NCI-H1436 (cell line): ENCODE results near the gene FAT3.

ENCODE experiments used
- DNase-seq: peaks from one replicate; lab custom pipeline; 2025; lab: John Stamatoyannopoulos, UW

FAT3 gene

GRCh38 chr11:92224407-92225124 is at the start of gene FAT3:
TSS of gene FAT3 (plus strand) at chr11:92224818. CDS start at chr11:92352113, 127,295 bp downstream.
- no peak for DNase-seq

GRCh38 chr11:92179017-92179670 is 45.5 kb upstream of the FAT3 start:
- no peak for DNase-seq

DNA sequence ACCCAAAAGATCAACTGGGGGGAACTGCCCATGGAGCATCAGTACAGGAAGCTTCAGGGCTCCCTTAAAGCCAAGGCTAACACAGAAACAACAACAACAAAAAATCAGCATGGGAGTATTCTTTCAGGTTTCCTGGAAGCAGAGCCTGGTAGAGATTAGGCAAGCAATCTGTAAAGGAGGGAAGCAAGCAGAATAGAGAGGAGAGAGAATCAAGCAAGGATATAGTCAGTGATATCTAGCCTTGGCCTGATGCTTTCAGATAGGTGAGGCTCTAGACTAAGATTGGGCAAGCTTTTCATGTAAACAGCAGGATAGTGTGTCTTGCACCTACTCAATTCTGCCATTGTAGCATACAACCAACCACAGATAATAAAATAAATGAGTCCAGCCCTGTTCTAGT is 44.4 kb upstream of the FAT3 start:
- no peak for DNase-seq

GRCh38 chr11:92180664-92181251 is 43.9 kb upstream of the FAT3 start:
- no peak for DNase-seq

DNA sequence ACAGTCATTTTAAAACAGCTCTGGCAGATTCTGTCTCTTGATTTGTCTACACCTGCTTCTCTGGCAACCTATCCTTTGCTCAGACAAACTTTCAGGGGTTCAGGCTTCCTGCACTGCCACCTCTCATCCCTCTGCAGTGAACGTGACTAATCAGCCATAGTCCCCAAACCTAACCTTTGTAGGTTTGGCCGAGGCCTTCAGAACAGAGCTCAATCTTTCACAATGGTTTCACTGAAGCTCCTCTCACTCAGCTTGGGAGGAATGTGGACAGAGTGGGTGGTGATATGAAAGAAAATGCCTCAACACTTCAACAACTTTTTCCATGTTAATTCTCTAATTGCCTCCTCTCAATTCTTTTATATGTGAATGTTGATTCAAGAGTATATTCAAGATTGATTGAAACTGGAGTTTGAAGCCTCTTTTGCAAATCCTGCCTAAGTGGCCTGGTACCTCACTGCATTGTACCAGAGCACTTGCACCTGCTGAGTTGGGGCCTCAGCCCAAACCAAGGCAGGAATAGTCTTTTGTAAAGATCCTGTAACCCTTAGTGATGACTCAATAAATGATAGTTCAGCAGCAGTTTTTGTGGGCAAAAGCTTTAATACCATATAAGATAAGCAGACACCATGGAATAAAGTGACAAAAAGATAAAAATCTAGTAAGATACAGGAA is 33.9 kb upstream of the FAT3 start:
- DNase-seq = no peak

- DNase-seq = no peak
These were observed 32.5 kb upstream of the FAT3 start for GRCh38 chr11:92192141-92192540.

DNA sequence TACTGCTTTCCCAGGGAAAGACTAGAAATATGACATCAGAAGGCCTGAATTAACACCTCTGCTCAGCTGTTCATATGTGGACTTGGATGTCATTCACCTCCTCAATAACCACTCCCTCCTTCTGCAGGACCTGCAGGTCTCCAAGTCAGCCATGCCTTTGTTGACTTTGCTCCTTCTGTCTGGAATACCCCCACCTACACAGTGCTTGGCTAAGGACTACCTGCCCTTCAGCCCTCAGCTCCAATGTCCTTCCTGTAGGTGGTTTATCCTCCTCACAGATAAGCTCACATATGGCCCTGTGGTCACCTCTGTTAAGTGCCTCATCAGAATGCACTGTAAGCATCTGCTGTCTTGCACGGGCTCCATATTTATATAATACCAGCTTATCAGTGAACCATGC is 26.4 kb upstream of the FAT3 start:
- DNase-seq = no peak

- DNase-seq = no peak
These were observed 24.6 kb upstream of the FAT3 start for GRCh38 chr11:92199991-92200390.

- DNase-seq = no peak
These were observed 19.9 kb upstream of the FAT3 start for GRCh38 chr11:92204731-92205130.

GRCh38 chr11:92206441-92206840 is 18.2 kb upstream of the FAT3 start:
- DNase-seq = no peak

DNA sequence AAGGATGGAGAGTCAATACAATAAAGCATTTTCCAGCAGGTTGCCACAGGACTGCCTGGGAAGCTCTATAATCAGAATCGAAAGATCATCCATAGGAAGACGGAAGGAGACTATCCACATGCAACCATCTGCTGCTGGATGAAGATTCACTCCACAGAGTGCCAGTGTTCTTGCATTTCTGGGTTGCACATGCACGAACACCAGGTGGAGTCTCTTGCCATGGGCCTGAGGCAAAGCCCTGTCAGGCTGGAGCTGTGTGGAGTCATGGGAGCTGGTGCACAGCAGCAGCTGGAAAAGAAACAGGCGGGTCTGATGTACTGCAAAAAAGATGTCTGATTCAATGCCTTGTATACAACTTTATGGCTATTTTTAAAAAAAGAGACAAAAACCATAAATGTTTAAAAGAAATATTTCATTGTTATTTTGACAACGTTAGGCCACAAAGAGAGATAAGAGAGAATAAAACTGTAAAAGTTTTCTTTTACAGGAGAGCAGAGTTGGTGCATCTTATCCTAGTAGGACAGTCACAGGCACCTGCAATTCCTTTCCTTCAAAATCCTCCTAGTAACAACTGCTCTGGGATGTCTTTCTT is 12.9 kb upstream of the FAT3 start:
- DNase-seq = no peak

DNA sequence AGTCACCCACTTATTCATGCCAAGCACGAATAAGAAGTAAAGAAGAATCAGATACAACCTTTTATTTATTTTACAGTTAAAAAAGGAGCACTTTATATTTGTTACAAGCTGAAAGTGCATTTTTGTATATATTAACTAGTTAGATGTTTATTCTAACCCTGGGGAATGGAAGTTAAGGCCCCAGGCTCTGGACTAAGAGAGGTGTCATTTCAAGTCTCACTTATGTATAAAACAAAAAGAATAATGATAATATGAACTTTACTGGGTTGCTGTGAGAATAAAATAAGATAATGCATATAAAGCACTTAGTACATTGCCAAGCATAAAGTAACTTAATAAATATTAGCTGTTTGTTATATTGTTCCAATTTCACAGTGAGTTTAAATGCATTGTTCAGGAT is 12.1 kb upstream of the FAT3 start:
- DNase-seq = no peak

- DNase-seq = no peak
These were observed 7.8 kb upstream of the FAT3 start for GRCh38 chr11:92216789-92217188.

DNA sequence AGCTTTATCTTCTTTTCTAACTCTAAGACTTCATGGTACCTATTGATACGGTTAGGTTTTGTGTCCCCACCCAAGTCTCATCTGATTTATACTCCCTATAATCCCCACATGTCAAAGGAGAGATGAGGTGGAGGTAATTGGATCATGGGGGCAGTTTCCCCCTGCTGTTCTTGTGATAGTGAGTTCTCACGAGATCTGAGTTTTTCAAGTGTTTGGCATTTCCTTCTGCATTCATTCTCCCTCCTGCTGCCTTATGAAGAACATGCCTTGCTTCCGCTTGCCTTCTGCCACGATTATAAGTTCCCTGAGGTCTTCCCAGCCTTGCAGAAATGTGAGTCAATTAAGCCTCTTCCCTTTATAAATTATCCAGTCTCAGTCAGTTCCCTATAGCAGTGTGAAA is 5.1 kb upstream of the FAT3 start:
- DNase-seq = no peak

- no peak for DNase-seq
These were observed 1.9 kb upstream of the FAT3 start for GRCh38 chr11:92222701-92223100.

GRCh38 chr11:92224054-92224406 is 588 bp upstream of the FAT3 start:
- no peak for DNase-seq

DNA sequence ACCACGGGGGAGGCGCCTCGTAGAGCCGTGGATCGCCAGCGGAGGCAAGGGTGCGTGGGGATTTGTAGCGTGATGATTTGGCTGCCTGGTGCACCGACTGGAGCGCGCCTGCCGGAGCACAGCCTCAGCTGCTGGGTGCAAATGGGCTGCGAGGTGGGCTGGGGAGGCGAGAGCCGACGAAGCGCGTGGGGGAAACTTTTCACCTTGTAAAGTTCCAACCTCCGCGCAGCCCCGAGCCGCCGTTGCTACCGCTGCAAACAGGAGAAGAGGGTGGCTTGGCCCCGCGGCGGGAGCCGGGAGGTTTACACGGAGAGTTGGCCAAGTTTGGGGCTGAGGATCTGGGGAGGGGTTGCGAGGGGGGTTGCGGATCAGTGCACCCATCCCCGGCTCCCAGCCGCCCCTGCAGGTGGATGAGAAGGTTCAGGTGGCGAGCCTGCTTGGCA is 528 bp downstream of the FAT3 start:
- no peak for DNase-seq

GRCh38 chr11:92225568-92226330 is 1.1 kb downstream of the FAT3 start:
- DNase-seq = no peak

- no peak for DNase-seq
These were observed 2.0 kb downstream of the FAT3 start for GRCh38 chr11:92226331-92227229.

DNA sequence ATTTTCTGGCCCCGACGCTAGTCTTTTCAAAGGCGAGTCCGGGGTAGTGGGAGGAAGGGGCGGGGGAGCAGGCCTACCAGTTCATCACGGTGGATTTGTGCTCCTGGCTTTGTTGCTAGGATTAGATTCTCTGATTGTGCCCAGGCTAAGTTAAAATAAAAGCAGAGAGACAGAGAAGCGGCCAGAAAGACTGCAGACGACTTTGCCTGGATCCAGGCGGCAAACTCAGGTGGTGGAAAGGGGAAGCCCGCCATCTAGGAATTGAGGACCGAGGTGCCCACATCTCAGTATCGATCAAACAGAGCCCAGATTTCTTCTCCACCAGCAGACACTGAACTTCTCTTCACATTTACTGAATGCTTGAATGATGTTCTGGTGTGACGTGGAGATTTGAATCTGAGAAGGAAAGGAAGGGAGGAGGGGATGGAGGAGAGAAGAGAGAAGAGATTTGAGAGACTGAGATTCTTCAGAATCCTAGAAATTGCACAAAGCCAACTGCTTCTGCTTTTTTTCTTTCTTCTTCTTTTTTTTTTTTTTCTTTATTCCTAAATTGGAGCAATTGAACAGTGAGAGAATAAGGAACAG is 2.7 kb downstream of the FAT3 start:
- DNase-seq = no peak
